Activated CD4-positive, alpha-beta memory T cell treated with anti-CD3 and anti-CD28 coated beads for 36 hours (primary cell): ENCODE measurements around the gene DGKG. TPM values are rescaled to one million over a fixed set of nuclear protein-coding genes. Genes with fewer than 3 reads are reported as not detected.

Experiments
- CTCF ChIA-PET: fragments of 350-600 bp; sonication (Branson Sonifier 250); formaldehyde crosslinking; loops from one replicate; lab custom pipeline; 2021; ENCODE audit warnings: antibody characterized with exemption, inconsistent platforms; lab: Charles Lee
- POLR2A ChIA-PET: fragments of 350-600 bp; sonication (Branson Sonifier 250); formaldehyde crosslinking; loops from one replicate; lab custom pipeline; 2021; ENCODE audit warnings: antibody characterized with exemption; lab: Charles Lee
- DNase-seq: peaks from one replicate; pipeline ENCODE4 v3.0.0-alpha.2; 2020
- H3K27ac Mint-ChIP-seq: one replicate; pipeline ENCODE4 v1.8.0; 2021; ENCODE audit warnings: mixed read lengths
- H3K27me3 Mint-ChIP-seq: one replicate; pipeline ENCODE4 v1.8.0; 2021; ENCODE audit warnings: mixed read lengths
- H3K36me3 Mint-ChIP-seq: one replicate; pipeline ENCODE4 v1.8.0; 2021; ENCODE audit warnings: mixed read lengths
- H3K4me1 Mint-ChIP-seq: one replicate; pipeline ENCODE4 v1.8.0; 2021; ENCODE audit warnings: low read depth, mixed read lengths
- H3K4me3 Mint-ChIP-seq: one replicate; pipeline ENCODE4 v1.8.0; 2021; ENCODE audit warnings: mild to moderate bottlenecking, mixed read lengths
- H3K9me3 Mint-ChIP-seq: one replicate; pipeline ENCODE4 v1.8.0; 2021; ENCODE audit warnings: mixed read lengths
- intact Hi-C: fragments of 100-400 bp; cut with micrococcal nuclease; formaldehyde crosslinking; loops from one replicate; pipeline ENCODE4 v1.15.1; 2023
- total RNA-seq, 2 experiments: library from RNA; stranded (reverse); gene quantifications; one replicate each; pipeline ENCODE4 v1.2.3, GENCODE V29; 2021

DGKG gene
- total RNA-seq, 2 experiments from 2014 or later, result 0.12 to 0.39 TPM

DNA sequence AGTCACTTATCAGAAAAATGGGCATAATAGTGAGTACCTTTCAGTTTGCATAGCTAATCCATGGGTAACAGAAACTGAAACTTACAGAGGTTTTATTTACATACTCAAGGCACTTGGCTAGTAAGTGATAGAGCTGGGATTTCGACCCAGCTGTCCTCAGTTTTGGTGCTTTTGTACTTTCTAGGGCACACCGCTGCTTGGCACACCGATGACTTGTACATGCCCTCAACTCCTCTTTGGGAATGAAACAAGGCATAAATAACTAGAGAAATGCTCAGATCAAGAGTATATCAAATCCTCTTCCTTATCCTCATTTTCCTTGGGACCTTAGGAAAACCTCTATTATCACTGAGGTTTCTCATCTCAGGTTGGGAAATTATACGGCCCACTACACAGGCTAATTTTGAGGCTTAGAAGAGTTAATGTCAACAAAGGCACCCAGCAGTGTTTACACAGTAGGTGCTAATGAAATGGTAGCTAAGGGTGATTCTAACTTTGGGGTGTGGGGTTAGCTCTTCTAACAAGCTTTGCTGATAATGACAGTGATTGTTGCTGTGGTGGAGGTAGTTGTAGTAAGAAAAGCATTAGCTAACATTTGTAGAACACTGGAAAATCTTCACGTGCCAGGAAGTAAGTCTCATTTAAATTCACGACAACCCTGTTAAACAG lies 20.3 kb upstream of the DGKG start:
- peaks cover 13% of the 10 kb centered on the region for H3K4me1 Mint-ChIP-seq
- H3K4me3 Mint-ChIP-seq, result no peak overlapping the region
- CTCF ChIA-PET, result interaction anchor here (2.9 kb wide), 1 partner anchor 158 kb away, joined by 10 read pairs; no protein-coding TSS in a partner anchor
- POLR2A ChIA-PET, result no interaction called here
- intact Hi-C loops, result no loop called here
- no peak overlapping the region for H3K27ac Mint-ChIP-seq
- peaks cover 5% of the 10 kb centered on the region for H3K27me3 Mint-ChIP-seq
- no peaks in the 10 kb centered on the region for H3K9me3 Mint-ChIP-seq
- no peaks in the 10 kb centered on the region for H3K36me3 Mint-ChIP-seq
- DNase-seq, result no peak

DNA sequence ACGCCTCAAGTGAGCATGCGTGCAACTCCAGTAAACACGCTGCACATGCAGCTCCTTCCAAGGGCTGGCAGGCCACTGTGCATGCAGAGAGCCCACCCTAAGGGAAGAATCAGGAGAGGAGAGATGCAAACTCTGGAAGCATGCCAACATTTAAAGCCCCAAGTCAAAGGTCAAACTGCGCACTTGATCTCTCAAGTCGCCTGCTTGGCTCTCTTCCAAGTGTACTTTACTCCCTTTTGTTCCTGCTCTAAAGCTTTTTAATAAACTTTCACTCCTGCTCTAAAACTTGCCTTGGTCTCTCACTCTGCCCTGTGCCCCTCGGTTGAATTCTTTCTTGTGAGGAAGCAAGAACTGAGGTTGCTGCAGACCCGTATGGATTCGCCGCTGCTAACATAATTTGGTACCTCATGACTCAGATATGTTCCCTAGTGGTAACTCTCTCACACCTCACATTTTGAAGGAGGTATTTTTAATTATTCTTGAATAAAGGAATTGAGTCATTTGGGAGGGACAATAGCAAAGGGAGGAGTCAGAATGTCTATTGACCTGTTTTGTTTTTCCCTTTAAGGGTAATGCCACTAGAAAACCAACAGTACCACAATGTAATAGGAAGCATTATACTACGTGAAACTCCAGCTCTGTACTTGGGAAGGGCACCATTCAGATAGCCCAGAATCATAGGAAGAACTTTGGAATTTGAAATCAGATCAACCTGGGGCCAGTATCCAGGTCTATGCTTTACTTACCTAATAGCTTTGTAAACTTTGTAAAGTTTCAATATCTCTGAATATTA lies 19.6 kb upstream of the DGKG start:
- peaks cover 7% of the 10 kb centered on the region for H3K27me3 Mint-ChIP-seq
- POLR2A ChIA-PET, result no interaction called here
- no peak for DNase-seq
- no peaks in the 10 kb centered on the region for H3K9me3 Mint-ChIP-seq
- no peak overlapping the region for H3K27ac Mint-ChIP-seq
- no peak overlapping the region for H3K4me3 Mint-ChIP-seq
- CTCF ChIA-PET, result interaction anchor here (2.9 kb wide), 1 partner anchor 158 kb away, joined by 10 read pairs; no protein-coding TSS in a partner anchor
- peaks cover 8% of the 10 kb centered on the region for H3K4me1 Mint-ChIP-seq
- intact Hi-C loops, result no loop called here
- no peaks in the 10 kb centered on the region for H3K36me3 Mint-ChIP-seq

DNA sequence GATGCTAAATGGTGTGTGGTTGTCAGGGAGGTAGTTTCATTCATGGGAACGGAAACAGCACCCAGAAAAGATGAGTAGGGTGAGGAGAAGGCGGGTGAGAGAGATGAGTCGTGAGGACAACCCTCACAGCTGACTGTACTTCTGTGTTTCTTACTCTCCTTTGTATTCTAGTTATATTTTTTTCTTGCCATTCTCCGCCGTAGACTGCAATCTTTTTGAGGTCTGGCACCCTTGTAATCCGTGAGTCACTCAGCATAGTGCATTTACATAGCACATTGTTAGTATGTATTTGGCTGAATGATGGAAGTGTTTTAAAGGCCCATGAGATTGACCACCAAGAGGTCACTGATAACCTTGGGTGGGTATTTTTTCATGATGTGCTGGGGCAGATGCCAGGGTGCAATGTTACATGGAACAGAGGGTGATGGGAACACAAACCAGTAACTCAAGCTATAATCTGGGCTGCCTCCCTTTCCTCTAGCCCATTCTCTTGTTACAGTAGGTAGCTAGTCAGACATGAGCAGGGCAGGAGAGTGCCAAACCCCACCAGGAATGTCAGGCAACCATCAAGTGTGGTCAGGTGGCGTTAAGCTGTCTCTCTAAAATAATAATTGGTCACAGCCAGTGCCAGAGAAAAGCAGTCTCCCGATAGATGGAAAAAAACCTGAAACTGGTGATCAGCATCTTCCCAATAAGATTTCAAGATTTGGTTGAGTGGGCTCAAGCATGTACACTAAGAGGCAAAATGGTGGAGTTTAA lies 18.8 kb upstream of the DGKG start:
- no peaks in the 10 kb centered on the region for H3K9me3 Mint-ChIP-seq
- no peak overlapping the region for H3K4me3 Mint-ChIP-seq
- H3K27me3 Mint-ChIP-seq, result peaks cover 12% of the 10 kb centered on the region
- H3K36me3 Mint-ChIP-seq, result no peaks in the 10 kb centered on the region
- ChIA-PET POLR2A (no interaction called here), CTCF (interaction anchor here (2.9 kb wide), 1 partner anchor 159 kb away, joined by 10 read pairs; no protein-coding TSS in a partner anchor)
- DNase-seq, result no peak
- peaks cover 6% of the 10 kb centered on the region for H3K4me1 Mint-ChIP-seq
- H3K27ac Mint-ChIP-seq, result no peak overlapping the region
- intact Hi-C loops, result no loop called here

DNA sequence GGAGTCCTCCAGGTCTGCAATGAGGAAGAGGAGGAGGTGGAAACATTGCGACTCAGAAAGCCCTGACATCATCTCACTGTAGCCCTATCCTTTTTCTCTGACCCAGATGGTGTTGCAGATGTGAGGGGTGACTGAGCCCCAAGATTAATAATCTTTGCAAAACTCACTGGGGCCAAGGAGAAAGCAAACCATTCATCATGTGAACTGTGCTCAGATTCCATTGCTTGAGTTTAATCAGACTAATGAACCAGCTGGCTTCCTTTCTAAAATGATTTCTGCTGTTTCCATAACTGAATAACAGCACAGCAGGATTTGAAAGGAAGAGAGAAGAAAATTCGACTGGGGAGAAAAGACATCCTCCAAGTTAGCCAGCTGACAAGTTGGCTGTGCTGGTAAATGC lies 13.4 kb upstream of the DGKG start:
- Mint-ChIP-seq H3K4me3 (no peak overlapping the region), H3K9me3 (no peaks in the 10 kb centered on the region), H3K27me3 (peaks cover 32% of the 10 kb centered on the region), H3K4me1 (peaks cover 2% of the 10 kb centered on the region), H3K27ac (no peak overlapping the region), H3K36me3 (no peaks in the 10 kb centered on the region)
- DNase-seq, result no peak
- intact Hi-C loops, result no loop called here
- CTCF ChIA-PET, result no interaction called here
- POLR2A ChIA-PET, result no interaction called here

DNA sequence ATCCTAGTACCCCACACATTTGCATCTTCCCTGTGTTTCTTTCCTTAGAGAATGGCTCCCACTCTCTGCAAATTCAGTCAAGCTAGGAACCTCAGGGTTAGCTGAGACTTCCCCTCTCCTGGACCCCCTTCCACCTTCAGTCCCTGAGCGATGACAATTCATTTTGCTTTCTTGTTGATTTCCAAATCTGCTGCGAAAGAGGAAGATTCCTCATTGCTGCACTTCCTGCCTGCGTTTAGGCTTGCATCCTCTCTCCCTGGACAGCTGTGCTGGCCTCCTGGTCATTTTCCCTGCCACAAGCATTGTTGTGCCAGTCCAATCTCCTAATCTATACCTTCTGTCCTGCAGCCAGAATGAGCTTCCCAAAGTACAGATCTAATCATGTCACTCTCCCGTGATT lies 12.3 kb upstream of the DGKG start:
- Mint-ChIP-seq H3K9me3 (no peaks in the 10 kb centered on the region), H3K27me3 (peaks cover 32% of the 10 kb centered on the region)
- POLR2A ChIA-PET, result no interaction called here

DNA sequence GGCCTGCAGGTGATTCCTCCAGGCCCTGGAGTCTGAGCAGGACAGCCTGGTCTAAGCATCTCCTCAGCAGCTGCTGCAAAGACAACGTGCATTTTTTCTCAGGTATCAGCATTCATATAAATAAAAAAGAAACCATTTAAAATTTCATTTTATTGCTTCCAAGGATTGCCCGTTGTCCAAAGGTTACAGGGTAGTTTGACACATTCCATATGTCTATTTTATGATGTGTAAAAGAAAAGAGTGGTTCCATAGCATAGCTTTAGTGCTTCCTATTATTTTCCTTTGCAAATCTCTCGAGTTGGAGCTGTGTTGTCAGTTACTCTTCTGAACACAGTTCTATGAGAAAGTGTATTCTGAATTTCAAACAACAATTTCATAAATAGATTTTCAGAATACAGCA lies 7.2 kb upstream of the DGKG start:
- H3K36me3 Mint-ChIP-seq, result no peaks in the 10 kb centered on the region
- H3K4me1 Mint-ChIP-seq, result no peaks in the 10 kb centered on the region
- CTCF ChIA-PET, result no interaction called here
- H3K4me3 Mint-ChIP-seq, result no peak overlapping the region
- intact Hi-C loops, result no loop called here
- no peak for DNase-seq
- no peaks in the 10 kb centered on the region for H3K9me3 Mint-ChIP-seq
- POLR2A ChIA-PET, result no interaction called here
- H3K27ac Mint-ChIP-seq, result no peak overlapping the region
- peaks cover 25% of the 10 kb centered on the region for H3K27me3 Mint-ChIP-seq

More for the DNA sequence above, 12.3 kb upstream of the DGKG start:
- DNase-seq, result no peak
- CTCF ChIA-PET, result no interaction called here
- intact Hi-C loops, result no loop called here
- Mint-ChIP-seq H3K4me1 (no peaks in the 10 kb centered on the region), H3K4me3 (no peak overlapping the region), H3K27ac (no peak overlapping the region), H3K36me3 (no peaks in the 10 kb centered on the region)

DNA sequence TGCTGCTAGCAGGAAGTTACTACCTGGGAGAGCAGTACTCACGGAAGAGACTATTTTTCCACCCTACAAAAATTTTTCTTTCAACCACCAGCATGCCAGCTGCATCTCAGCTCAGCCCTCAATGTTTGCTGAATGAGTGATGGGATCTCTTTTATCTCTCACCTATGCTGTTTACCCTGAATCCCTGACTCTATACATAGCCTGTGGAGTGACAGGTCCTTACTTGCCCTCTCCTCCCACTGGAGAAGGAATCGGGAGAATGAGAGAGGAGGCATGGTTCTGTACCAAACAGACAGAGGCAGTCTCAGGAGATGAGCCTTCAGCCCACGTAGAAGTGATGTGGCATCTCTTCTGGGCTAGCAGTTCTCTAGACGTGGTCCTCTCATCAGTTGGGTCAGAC lies 6.7 kb upstream of the DGKG start:
- Mint-ChIP-seq H3K27me3 (peaks cover 28% of the 10 kb centered on the region), H3K36me3 (no peaks in the 10 kb centered on the region), H3K27ac (no peak overlapping the region), H3K4me3 (no peak overlapping the region), H3K9me3 (no peaks in the 10 kb centered on the region), H3K4me1 (no peaks in the 10 kb centered on the region)
- intact Hi-C loops, result no loop called here
- CTCF ChIA-PET, result no interaction called here
- DNase-seq, result no peak
- POLR2A ChIA-PET, result no interaction called here

DNA sequence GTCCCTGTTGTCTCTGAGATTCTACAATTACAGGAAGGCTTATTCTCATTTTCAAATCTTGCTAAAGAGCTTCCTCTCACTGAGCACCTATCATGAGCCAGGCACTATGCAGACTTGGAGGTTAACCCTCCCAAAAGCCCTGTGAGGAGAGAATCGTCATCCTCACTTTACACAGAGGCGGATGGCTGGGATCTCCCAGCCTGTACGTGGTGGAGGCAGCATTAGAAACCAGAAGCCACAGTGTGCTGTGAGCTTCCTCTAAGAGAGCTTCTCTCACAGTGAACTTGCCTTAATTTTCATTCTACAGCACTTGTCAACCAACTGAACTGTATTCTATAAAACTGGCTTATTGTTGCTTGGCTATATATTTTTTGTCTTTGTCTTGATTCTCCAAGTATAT lies 6.1 kb upstream of the DGKG start:
- H3K27ac Mint-ChIP-seq, result no peak overlapping the region
- H3K9me3 Mint-ChIP-seq, result no peaks in the 10 kb centered on the region
- DNase-seq, result no peak
- intact Hi-C loops, result no loop called here
- no peaks in the 10 kb centered on the region for H3K4me1 Mint-ChIP-seq
- H3K36me3 Mint-ChIP-seq, result no peaks in the 10 kb centered on the region
- peaks cover 30% of the 10 kb centered on the region for H3K27me3 Mint-ChIP-seq
- CTCF ChIA-PET, result no interaction called here
- H3K4me3 Mint-ChIP-seq, result no peak overlapping the region
- POLR2A ChIA-PET, result no interaction called here

DNA sequence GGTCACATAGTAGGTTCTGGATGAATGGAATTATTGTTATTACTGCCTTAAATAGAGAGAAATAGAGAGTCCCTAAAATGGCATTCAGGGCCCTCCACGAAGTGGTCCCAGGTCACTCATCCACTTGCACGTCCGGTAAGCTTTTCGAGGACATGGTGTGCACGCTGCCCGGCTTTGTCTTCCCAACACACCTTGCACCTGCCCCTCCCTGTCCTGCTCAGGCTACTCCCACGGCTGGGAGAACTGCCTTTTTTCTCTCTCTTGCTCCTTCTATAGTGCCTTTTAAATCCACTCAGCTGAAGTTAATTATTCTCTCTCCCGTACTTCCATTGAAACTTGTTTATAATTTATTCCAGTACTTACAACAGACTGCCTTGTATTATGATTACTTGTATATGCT lies 5.6 kb upstream of the DGKG start:
- Mint-ChIP-seq H3K9me3 (no peaks in the 10 kb centered on the region), H3K27ac (no peak overlapping the region), H3K36me3 (no peaks in the 10 kb centered on the region), H3K27me3 (peaks cover 31% of the 10 kb centered on the region), H3K4me1 (peaks cover 1% of the 10 kb centered on the region), H3K4me3 (no peak overlapping the region)
- POLR2A ChIA-PET, result no interaction called here
- DNase-seq, result no peak
- intact Hi-C loops, result no loop called here
- CTCF ChIA-PET, result interaction anchor here (2.4 kb wide), 1 partner anchor 173 kb away, joined by 11 read pairs; no protein-coding TSS in a partner anchor

DNA sequence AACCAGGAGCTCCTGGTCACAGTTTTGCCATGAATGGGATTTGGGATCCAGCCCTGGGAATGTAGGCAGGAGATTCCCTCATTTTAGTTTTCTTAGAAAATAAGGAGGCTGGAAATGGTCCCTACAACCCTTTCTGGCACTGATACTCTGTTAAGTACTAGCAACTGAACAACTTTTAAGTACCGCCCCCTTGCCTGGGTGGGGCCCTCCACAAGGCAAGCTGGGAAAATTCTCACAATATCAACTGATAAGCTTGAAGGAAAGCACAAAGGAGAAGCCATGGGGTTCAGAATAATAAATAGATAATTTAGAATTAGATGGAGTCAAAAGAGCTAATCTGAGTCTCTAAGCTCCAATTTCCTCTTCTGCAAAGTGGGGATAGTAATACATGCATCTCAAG lies 4.2 kb upstream of the DGKG start:
- Mint-ChIP-seq H3K4me3 (no peak overlapping the region), H3K9me3 (no peaks in the 10 kb centered on the region), H3K27me3 (peaks cover 37% of the 10 kb centered on the region), H3K27ac (no peak overlapping the region), H3K36me3 (no peaks in the 10 kb centered on the region), H3K4me1 (peaks cover 7% of the 10 kb centered on the region)
- CTCF ChIA-PET, result interaction anchor here (2.4 kb wide), 1 partner anchor 174 kb away, joined by 11 read pairs; no protein-coding TSS in a partner anchor
- POLR2A ChIA-PET, result no interaction called here
- DNase-seq, result no peak
- intact Hi-C loops, result no loop called here

DNA sequence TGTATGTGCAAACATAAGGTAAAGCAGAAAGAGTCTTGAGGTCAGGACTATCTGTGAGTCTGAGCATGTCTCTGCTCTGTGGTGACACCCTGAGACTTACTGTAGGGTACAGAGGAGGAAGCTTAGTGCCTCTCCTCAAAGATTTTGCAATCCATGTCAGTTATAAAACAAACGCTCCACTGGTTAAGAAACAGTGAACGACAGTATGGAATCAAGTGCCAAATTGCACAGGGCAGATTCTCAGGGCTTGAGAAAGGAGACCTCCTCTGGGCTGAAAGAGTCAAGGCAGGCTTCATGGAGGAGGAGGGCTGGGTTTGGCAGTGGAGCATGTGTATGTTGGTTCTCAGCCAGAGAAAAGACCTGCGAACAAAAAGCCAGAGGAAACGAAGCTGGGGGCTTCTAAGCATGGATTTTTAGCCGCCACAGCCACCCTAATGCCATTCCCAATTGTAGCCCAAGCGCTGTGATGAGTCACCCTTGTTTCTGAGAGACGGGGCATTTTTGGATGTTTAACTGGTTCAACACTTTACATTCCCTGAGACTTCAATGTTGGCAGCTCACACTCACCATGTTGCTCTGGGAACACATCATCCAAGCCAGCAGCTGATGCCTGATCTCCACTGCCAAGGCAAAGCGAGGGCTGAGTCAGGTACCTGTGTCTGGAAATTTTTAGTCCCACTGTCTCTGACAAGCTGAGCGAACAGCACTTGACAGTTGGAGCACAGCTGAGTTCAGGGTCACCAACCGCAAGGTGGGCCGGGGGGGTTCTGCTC lies 3.4 kb upstream of the DGKG start:
- Mint-ChIP-seq H3K27me3 (peaks cover 42% of the 10 kb centered on the region), H3K4me1 (peaks cover 8% of the 10 kb centered on the region), H3K36me3 (no peaks in the 10 kb centered on the region), H3K9me3 (no peaks in the 10 kb centered on the region), H3K4me3 (no peak overlapping the region), H3K27ac (no peak overlapping the region)
- no peak for DNase-seq
- ChIA-PET CTCF (interaction anchor here (1.4 to 2.4 kb wide), 2 partner anchors 105 to 175 kb away, joined by 3 to 11 read pairs; no protein-coding TSS in a partner anchor), POLR2A (no interaction called here)
- intact Hi-C loops, result no loop called here
